Embryonic facial prominence (tissue), 1 donor: ENCODE measurements around the gene ZNF516.

Experiments used
- DNase-seq: peaks from one replicate; pipeline ENCODE4 v3.0.0-alpha.2; 2016; ENCODE audit errors: extremely low spot score

The ZNF516 gene

DNA sequence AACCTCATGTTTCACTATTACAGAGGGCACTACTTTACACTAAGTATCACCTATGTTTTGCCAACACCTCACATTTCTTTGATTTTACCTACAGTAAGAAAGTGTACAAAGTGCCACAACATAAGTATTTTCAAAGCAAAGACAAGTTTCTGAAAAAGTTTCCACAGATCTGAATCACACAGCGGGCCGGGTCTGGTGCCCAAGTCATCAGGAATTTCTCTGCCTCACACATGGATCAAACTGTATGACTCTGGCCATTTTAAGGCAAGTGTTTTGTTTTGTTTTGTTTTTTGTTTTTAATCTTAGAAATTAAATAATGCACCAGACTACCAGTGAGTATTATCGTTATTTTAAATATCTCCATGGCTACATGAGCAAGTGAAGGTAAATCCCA is 73.4 kb downstream of the ZNF516 start:
- DNase-seq: no peak

DNA sequence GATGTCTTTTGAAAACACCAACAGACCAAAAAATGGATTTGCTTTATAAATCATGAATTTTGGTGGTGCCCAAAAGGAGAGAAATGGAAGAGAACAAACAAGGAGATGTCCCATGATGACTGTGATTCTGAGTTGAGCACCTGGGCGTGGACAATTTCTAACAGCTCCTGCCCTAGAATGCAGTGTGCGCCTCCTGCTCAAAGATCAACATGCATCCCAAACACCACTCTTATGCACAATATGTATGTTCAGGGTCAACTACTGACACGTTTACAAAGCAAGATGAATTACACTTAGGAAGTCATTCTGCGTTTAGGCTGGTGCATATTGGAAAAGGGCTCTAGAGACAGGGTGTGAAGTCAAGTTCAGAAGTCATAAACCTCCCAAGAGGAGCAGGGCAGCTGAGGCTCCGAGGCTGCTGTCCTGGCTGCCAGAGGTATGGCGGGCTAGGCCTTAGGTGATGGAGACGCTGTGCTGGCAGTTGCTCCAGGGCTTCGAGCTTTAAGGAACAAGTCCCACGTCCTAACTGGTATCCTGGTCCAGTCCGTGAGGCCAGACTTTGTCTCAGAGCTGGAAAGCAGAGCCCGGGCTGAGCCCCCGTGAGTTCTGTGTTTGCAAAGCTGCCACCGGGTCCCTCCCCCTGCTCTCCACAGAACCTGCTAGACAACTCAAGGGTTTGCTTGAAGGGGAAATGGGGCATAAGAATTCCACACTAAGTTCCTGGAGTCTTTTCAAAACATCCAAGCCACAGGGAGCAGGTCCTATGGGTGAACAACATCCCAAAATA is 74.0 kb downstream of the ZNF516 start:
- DNase-seq: no peak

DNA sequence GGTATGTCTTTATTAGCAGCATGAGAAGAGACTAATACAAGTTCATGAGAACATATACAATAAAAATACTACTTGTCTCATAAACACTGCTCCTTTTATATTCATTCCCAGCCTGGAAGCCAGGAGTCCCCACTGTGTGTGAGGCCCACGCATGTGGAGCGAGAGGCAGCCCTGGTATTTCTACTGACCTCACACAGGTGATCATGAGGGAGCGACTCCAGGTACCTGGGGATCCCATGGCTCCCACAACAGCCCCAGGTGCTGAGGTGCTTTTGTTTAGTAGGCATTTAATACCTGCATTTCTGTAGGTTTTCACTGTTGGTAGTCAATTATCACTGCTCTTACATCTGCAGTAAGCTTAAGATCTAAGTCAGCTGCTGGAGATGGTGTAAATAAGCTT is 75.2 kb downstream of the ZNF516 start:
- no peak for DNase-seq

DNA sequence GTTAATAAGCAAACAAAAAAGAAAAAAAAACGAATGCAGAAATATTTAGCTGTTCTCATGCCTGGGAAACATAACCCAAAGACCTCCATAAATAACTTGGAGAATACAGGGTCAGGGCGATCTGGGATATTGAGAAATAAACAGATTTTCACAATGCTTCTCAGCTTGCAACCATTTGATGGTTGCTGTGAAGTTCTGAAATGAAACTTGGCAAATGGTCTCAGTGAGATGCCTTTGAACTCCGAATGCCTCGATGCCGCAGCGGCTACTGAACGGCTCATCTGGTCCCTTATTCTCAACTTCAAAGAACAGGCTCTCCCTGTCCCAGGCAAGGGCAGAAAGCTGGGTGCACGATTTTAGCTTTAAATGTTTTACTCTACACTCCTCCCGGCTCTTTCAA is 78.1 kb downstream of the ZNF516 start:
- DNase-seq: no peak

DNA sequence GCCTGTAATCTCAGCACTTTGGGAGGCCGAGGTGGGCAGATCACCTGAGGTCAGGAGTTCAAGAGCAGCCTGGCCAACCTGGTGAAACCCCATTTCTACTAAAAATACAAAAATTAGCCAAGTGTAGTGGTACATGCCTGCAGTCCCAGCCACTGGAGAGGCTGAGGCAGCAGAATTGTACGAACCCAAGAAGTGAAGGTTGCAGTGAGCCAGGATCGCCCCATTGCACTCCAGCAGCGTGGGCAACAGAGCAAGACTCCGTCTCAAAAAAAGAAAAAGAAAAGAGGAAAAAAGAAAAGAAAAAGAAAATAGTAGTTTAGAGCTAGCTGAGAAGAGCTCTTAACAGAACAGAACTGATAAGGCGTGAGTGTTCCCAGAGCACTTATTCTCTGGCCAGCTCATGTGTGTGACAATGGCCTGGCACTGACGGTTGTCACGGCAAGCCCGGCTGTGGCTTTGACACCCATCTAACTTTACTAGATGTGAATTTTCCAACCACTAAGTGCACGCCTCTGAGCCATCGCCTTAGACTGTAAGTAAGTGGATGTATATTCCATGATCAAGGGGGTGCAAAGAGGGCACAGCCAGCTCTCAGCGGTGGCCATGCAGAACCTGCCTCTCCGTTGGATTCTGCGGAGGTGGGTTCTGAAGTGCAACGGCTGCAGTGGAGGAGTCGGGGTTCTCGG is 80.0 kb downstream of the ZNF516 start:
- no peak for DNase-seq

DNA sequence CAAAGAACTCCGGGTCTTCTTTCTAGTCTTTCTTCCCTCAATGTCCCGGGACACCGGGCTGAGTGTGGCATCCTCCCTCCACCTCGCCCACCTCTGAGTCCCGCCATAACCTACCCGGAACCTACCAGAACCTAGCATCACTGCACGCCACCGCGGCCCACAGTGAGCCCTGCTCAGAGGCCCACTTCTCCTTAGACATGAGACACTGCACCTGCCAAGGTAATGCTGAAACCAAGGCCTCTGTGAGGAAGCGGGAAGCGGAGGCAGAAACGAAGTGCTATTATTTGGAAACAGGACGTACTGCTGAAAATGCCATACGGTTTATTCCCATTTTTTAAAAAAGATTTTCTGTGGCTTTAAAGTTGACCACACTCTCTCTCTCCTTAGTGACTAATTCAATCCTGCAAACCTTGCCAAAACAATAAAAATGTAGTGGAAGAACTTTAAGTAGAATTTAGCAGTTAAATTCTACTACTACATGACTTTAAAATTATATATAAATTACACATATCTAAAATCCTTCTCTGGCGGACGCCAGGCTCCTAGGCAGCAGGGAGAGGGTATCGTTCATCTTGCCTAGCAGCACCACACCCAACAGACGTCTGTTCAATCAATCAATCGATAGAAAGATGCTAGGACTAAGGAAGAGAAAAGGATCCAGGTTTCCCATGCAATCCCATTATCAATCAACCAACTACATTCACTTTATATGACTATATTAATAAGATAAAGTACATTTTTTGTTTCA is 82.0 kb downstream of the ZNF516 start:
- DNase-seq: no peak

DNA sequence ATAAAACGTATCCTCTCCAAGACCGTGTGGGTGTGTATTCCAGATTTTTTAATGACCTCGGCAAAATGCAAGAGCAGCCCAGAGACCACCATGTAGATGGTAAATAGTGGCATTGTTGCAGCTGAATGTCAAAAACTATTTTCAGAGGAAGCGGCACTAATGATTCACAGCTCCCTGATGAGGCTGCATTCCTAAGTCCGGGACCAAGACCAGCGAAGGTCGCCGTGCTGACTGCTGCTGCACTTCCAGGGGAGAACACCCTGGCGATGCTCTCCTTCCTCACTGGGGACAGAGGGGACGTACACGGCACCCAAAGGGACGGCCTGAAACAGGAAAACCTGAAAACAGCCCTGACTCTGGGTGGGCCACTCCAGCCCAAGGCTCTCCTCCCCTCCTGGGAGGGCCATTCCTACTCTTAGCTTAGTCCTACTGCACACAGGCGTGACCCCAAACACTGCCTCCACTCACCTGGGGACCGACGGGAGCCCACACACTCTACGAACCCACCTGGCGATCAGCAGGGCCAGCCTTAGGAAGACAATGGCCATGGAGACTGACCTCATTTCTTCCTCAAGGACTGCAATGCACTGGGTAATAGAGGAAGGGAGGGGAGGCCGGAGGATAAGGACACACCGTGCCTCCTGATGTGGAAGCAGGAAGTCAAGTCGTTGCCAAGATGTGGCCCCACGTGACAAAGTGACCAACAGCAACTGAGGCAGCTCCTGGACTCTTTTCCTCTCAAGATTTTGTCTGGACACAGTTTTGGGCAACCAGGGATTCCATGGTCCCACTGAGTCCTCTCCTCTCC is 82.8 kb downstream of the ZNF516 start:
- DNase-seq: no peak

DNA sequence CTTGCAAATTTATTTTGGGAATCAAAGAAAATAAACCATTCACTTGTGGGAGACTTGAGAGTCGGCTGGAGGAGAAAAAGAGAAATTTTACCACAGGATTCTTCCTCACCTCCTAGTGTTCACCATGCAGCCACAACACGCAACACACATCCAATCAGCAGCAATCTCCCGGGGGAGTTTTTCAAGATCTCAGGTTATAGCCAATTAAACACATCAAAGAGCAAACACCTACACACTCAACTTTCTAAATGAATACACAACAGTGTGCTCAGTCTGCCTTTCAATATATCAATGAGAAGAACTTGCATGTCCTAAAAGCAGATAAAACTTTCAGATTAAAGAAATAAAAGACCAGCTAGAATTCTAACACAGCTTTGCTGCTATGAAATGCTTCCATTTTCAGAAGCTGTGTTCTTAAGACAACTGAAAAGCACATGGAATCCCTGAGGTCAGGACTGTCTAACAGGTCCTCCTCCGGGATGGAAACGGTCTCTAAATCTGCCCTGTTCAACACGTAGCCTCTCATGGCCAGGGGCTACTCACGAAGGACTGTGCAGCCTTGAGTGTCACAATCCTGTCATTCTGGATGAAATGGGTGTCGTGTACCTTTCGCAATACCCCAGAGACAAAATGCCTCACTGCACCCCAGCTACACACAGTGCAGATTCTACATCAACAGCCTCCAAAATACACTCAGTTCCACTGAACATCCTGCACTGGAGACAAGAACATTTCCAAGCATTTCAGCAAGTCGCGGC is 84.2 kb downstream of the ZNF516 start:
- no peak for DNase-seq

DNA sequence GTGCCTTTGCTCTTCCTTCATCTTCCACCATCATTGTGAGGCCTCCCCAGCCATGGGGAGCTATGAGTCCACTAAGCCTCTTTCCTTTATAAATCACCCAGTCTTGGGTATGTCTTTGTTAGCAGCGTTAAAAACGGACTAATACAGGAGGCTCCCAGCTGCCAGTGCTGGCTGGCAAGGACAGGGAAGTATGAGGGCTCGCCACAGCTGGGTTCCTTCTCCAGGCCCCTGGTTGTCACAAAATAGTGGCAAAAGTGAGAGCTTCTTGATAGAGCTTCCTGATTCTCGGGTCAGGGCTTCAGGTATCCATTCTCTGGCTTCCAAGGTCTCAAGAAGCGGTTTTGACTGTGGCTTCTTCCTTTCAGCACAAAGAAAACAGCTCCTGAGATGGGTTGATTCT is 85.0 kb downstream of the ZNF516 start:
- DNase-seq: no peak

DNA sequence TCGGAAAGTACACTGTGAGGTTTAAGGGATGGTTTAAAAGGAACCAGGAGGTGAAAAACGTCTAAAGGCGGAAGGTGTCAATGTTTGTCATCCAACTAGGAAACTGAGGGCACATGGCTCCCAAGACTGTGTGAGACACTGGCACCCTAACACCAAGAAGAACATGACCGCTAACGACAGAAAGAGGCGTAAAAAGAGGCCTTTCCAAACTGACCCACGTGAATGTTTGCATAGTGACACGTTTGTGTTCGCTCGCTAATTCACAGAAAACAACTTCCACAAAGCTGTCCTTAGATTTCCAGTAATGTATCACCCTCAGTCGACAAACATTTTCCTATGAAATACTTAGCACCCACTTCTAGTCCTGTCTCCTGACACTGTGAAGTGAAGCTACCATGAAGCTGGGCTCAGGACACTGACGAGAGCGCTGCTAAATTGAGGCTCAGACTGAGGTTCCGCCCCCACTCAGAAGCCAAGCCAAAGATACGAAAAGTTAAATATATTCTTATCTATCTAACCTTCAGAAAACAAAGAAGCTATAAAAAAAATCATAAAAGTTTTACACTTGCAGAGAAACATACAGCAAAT is 86.5 kb downstream of the ZNF516 start:
- DNase-seq: no peak

DNA sequence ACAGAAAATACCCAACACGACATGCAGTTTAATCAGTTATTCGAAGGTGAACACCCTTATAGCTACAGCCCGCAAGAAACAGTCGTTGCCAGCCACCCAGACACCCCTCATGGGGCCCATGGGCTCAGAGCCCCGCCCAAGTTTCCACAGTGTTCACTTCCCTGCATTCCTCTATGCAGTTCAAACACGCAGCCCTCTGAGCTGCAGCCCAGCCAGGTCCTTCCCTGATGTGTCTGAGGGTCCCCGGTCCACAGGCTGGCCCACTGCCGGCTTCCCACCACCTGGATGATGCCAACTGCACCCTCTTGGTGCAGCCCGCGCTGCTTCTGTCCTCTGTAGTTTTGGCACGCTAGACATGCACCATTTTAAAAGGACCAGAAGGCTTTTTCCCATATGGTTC is 87.4 kb downstream of the ZNF516 start:
- DNase-seq: no peak

DNA sequence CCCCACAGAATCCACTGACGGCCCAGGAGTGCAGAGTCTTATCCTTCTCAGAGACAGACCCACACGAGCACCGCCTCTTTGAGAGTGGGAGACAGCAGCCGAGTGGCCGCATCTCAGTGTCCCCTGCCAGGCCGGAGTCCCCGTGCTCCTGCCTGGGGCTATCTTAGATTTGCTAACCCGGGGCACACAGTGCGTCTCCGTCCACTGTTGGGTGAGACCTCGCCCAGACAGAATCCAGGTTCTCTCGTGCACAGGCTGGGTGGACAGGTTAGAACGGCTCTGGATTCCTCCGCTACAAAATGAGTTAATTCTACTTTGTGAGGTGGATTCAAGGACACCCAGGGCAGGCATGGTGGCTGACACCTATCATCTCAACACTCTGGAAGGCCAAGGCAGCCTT is 88.3 kb downstream of the ZNF516 start:
- no peak for DNase-seq

DNA sequence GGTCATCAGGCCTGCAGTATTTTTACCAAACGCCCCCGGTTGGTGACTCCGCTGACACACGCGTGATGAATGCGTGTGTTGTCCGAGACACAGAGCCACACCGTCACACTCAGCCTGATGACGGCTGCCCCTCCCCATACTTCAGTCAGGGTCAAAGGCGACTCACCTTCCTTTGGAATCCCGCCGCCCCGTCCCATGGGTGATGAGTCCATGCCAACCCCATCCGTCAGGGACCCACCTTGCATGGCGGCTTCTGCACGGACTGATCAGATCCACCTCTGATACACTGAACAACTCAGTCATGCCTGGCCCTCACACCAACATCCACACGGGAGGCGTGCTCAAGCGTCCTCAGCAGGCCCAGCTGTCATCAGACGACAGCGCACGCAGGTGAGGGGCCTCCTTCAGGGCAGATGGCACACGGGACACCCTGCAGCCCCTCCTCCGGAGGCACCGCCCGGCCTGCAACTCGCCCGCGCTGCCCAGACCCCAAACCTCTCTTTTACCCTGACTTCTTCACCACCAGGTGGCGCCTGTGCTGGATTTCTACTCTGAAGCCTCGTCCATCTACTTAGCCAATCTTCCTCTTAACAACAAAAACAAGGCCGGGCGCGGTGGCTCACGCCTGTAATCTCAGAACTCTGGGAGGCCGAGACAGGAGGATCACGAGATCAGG is 89.2 kb downstream of the ZNF516 start:
- no peak for DNase-seq

DNA sequence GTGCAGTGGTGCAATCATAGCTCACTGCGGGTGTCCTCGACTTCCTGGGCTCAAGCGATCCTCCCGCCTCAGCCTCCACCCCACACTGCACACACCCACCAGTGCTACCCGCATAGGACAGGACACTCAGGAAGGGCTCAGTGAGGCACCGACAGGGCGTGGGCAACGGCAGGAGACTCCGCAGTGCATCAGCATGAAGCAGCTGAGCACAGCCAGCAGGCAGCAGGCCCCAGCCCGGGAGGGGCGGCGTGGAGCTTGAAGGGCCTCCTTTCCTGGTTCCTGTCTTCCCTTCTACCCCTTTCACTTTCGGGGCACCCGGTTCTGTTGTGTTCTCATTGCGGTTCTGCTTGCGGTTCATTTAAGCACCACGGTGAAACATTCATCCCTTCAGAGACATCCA is 89.8 kb downstream of the ZNF516 start:
- no peak for DNase-seq

DNA sequence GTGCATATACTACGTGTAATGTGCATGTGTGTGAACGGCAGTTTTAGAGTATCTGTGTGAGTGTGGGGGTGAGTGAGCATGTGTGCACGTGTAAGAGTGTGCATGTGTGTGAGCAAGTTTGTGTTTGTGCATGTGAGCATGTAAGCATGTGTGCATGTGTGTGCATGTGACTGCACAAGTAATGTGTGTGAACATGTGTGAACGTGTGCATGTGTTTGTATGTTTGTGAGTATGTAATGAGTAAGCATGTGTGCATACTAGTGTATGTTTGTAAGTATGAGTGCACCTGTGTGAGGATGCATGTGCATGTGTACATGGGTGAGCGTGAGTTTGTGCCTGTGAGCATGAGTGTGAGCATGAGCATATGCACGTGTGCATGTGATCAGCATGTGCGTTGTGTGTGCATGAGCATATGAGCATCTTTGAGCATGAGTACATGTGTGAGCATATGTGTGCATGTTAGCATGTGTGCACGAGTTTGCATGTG is 90.7 kb downstream of the ZNF516 start:
- no peak for DNase-seq

DNA sequence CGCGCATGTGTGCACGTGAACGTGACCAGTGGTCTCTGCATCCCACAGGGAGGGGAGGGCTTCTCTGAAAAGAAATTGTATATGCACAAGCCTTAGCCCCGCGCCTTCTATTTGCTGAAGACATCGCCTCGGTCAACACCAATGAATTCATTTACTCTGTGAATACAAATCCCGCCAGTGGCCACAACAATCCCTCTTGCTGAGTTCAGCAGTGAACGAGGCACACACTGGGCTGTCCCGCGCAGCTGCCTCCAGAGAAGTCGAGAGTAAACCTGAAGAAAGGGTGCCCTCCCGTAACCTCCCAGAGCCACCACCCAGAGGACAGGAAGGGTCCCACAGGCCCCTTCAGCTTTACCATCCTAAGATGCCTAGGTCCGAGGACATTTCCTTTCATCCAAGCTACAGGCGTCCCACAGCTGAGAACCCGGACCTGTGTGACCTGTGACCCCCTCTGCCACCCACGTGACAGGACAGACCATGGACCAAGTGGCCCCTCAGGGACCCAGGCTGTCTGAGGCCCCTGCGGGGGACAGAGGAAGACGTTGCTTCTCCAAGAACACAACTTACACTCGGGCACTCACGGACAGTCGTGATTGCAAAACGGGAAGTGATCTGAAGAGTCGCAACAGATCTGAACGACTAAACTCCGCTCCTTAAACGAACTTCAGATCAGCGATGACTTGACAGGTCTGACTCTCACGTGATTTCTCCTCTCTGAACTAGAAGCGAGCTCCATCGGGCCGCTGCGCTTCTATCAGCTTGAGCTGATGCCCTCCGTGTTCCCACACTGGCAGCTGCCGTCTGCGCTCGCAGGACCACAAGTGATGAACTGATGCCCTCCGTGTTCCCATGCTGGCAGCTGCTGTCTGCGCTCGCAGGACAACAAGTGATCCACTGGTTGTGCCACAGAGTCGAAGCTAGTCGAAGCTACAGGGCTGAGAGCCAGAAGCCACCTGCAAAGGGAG is 92.7 kb downstream of the ZNF516 start:
- no peak for DNase-seq

DNA sequence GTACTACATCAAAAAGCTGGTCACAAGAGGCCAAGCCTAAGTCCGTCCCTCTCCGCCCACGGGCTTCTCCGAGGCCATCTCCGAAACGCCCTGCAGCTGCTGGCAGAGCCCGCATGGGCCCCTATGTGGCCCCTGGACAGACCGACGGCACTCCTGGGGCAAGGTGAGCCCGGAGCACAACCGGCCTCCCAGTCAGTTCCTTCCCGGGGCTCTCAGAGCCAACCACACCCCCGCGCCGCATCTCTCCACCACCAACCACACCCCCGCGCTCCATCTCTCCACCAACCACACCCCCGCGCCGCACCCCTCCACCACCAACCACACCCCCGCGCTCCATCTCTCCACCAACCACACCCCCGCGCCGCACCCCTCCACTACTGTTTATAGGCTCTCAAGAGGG is 93.5 kb downstream of the ZNF516 start:
- no peak for DNase-seq

DNA sequence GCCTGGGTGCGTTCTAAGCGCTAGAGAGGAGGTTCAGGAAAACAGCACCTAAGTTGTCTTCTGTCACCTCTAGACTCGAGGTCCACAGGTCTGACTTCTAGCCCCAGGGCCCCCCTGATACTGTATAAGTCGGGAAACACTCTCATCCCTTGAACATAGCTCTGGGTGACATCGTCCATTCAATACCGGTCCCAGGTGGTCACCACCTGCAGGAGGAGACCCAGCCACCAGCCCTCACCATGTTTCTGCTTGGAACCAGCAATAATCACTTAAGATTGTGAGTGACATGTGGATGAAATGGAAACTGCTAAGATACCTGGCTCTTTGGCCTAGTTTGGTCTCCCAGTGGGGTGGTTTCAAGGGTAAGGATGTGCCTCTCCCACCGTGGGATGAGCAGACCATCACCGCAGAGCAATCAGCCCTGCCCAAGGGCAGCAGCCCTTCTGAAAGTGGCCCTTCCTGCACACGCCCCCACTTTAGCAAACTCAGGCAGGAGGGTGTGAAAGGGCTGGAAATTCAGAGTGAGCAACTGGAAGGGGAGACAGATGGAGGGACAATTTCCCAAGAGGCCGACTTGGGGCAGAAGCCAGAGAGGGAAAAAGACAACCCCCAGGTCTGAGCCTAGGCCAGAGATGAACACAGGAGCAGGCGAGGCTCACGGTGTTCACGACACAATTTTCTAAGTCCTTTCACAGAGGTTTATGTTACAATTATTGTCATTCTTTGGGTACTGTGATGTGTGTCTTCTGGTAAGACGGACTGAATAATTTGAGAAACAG is 95.2 kb downstream of the ZNF516 start:
- DNase-seq: no peak
